MCF 10A (cell line): ENCODE data around the gene NECTIN2. TPM values are rescaled to one million over a fixed set of nuclear protein-coding genes. Genes with fewer than 3 reads are reported as not detected.

Source experiments
- BruUV-seq: library from RNA; stranded (reverse); fragments of 400-500 nt; replicated peaks from 2 replicates; lab custom pipeline; 2021; lab: Mats Ljungman, UMichigan
- CTCF ChIA-PET: fragments of 300-600 bp; sonication (Branson Sonifier 250); formaldehyde crosslinking; extraction: SDS; loops from one replicate; lab custom pipeline; 2021; ENCODE audit warnings: antibody characterized with exemption, inconsistent platforms; lab: Yijun Ruan, JAX
- POLR2A ChIA-PET: fragments of 300-600, 350-650 bp; sonication (Branson Sonifier 250); formaldehyde crosslinking; extraction: SDS; loops from one replicate; lab custom pipeline; 2020; ENCODE audit warnings: antibody characterized with exemption, inconsistent platforms; lab: Yijun Ruan, JAX
- DNase-seq: peaks from one replicate; pipeline ENCODE4 v3.0.0-alpha.2; 2018; ENCODE audit not compliant: unreplicated experiment
- H3K27ac Mint-ChIP-seq: one replicate; pipeline ENCODE4 v1.8.0; 2022; ENCODE audit warnings: mild to moderate bottlenecking, low read depth, mixed read lengths; ENCODE audit not compliant: unreplicated experiment
- H3K27me3 Mint-ChIP-seq: one replicate; pipeline ENCODE4 v1.8.0; 2022; ENCODE audit warnings: mixed read lengths; ENCODE audit not compliant: insufficient read depth, unreplicated experiment
- H3K36me3 Mint-ChIP-seq: one replicate; pipeline ENCODE4 v1.8.0; 2022; ENCODE audit warnings: mild to moderate bottlenecking, moderate library complexity, mixed read lengths; ENCODE audit not compliant: insufficient read depth, unreplicated experiment
- H3K4me1 Mint-ChIP-seq: one replicate; pipeline ENCODE4 v1.8.0; 2022; ENCODE audit warnings: mixed read lengths; ENCODE audit not compliant: insufficient read depth, unreplicated experiment
- H3K4me3 Mint-ChIP-seq: one replicate; pipeline ENCODE4 v1.8.0; 2022; ENCODE audit warnings: mild to moderate bottlenecking, moderate library complexity, mixed read lengths; ENCODE audit not compliant: unreplicated experiment
- H3K9me3 Mint-ChIP-seq: one replicate; pipeline ENCODE4 v1.8.0; 2022; ENCODE audit warnings: mixed read lengths; ENCODE audit not compliant: unreplicated experiment
- intact Hi-C: fragments of 100-400 bp; cut with micrococcal nuclease; formaldehyde crosslinking; loops from 2 replicates; pipeline ENCODE4 v1.14.1; 2022
- total RNA-seq: library from RNA; stranded (reverse); gene quantifications from 2 replicates; pipeline ENCODE4 v1.2.3, GENCODE V29; 2022
- TF ChIP-seq, protein P1 (sequence below): fragments of 200-600 bp; IDR thresholded peaks from one replicate; pipeline ENCODE4 v1.8.0; 2022; ENCODE audit warnings: antibody characterized with exemption, mild to moderate bottlenecking; ENCODE audit not compliant: unreplicated experiment

The NECTIN2 gene
- total RNA-seq, 1 experiment from 2014 or later = 46.5 TPM

DNA sequence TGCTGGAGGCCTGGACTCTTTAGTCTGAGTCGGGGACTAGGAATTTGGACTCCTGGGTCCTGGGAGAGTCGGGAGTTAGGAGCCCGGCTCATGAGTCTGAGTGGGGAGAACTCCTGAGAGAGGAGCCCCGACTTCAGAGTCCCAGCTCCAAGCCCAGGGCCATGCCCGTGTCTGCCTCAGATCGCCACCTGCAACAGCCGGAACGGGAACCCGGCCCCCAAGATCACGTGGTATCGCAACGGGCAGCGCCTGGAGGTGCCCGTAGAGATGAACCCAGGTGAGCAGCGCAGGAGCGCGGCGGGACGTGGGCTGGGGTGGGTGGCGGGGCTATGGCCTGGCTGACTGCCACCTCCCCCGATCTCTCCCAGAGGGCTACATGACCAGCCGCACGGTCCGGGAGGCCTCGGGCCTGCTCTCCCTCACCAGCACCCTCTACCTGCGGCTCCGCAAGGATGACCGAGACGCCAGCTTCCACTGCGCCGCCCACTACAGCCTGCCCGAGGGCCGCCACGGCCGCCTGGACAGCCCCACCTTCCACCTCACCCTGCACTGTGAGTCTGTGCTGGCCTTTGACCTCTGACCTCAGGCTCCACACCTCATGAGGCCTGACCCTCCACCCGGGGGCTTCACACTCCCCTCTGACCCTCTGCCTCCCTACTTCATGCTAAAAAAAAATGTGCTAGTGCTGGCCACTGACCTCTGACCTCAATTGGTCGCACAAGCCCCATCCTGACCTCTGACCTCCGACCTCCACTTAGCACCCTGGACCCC, 32.8 kb upstream of the NECTIN2 start:
- intact Hi-C loops = no loop called here
- BruUV-seq = no TSS peak
- no peak overlapping the region for H3K4me3 Mint-ChIP-seq
- peaks cover 7% of the 10 kb centered on the region for H3K4me1 Mint-ChIP-seq
- TF ChIP-seq, protein P1, sequence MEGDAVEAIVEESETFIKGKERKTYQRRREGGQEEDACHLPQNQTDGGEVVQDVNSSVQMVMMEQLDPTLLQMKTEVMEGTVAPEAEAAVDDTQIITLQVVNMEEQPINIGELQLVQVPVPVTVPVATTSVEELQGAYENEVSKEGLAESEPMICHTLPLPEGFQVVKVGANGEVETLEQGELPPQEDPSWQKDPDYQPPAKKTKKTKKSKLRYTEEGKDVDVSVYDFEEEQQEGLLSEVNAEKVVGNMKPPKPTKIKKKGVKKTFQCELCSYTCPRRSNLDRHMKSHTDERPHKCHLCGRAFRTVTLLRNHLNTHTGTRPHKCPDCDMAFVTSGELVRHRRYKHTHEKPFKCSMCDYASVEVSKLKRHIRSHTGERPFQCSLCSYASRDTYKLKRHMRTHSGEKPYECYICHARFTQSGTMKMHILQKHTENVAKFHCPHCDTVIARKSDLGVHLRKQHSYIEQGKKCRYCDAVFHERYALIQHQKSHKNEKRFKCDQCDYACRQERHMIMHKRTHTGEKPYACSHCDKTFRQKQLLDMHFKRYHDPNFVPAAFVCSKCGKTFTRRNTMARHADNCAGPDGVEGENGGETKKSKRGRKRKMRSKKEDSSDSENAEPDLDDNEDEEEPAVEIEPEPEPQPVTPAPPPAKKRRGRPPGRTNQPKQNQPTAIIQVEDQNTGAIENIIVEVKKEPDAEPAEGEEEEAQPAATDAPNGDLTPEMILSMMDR = no peak
- ChIA-PET CTCF (interaction anchor here (0.6 kb wide), 1 partner anchor 97 kb away, joined by 3 read pairs; no protein-coding TSS in a partner anchor), POLR2A (interaction anchor here (0.6 kb wide), 1 partner anchor 61 kb away, joined by 3 read pairs; no protein-coding TSS in a partner anchor)
- no peak for DNase-seq
- no peak overlapping the region for H3K27ac Mint-ChIP-seq
- no peaks in the 10 kb centered on the region for H3K27me3 Mint-ChIP-seq
- no peaks in the 10 kb centered on the region for H3K9me3 Mint-ChIP-seq
- peaks cover 4% of the 10 kb centered on the region for H3K36me3 Mint-ChIP-seq

DNA sequence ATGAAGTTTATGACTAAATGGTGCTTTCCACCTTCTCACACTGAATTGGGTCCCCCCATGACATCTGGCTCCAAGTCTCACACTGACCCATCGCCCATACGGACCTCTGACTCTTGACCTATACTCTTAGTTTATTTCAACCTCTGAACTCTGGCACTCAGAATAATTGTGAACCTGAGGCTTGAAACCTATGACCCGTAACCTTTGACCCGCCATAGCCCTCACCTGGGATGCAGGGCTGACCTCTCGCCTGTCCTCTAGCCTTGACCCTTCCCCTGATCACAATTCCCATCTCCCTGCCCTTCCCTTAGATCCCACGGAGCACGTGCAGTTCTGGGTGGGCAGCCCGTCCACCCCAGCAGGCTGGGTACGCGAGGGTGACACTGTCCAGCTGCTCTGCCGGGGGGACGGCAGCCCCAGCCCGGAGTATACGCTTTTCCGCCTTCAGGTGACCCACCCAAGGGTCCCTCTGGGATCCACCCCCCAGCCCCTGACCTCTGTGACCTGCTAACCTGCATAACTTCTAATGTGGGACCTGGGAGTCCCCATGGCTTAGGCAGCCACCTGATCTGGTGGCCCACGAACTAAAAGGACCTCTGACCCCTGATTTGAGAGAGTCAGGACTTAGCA, 32.1 kb upstream of the NECTIN2 start:
- TF ChIP-seq, protein P1 = no peak
- Mint-ChIP-seq H3K27ac (no peak overlapping the region), H3K4me3 (no peak overlapping the region), H3K36me3 (peaks cover 4% of the 10 kb centered on the region), H3K4me1 (peaks cover 4% of the 10 kb centered on the region), H3K27me3 (no peaks in the 10 kb centered on the region), H3K9me3 (no peaks in the 10 kb centered on the region)
- ChIA-PET CTCF (interaction anchor here (0.6 kb wide), 2 partner anchors 30 to 97 kb away, joined by 3 read pairs; no protein-coding TSS in a partner anchor), POLR2A (no interaction called here)
- intact Hi-C loops = no loop called here
- BruUV-seq = no TSS peak
- DNase-seq = no peak

DNA sequence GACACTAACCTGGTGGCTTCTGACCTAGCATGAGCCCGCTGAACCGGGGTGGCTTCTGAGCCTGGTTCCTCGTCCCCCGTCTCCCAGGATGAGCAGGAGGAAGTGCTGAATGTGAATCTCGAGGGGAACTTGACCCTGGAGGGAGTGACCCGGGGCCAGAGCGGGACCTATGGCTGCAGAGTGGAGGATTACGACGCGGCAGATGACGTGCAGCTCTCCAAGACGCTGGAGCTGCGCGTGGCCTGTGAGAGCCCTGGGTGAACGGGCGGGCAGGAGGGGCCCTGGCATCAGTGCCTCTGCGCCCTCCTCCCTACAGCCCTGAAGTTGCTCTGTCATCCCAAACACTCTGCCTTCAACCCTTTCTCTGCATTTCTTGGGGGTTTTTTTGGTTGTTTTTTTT, 31.6 kb upstream of the NECTIN2 start:
- DNase-seq = no peak
- Mint-ChIP-seq H3K36me3 (peaks cover 4% of the 10 kb centered on the region), H3K27ac (no peak overlapping the region), H3K4me1 (peaks cover 4% of the 10 kb centered on the region), H3K27me3 (no peaks in the 10 kb centered on the region), H3K9me3 (no peaks in the 10 kb centered on the region), H3K4me3 (no peak overlapping the region)
- intact Hi-C loops = no loop called here
- ChIA-PET CTCF (interaction anchor here (0.6 kb wide), 1 partner anchor 30 kb away, joined by 3 read pairs; no protein-coding TSS in a partner anchor), POLR2A (no interaction called here)
- TF ChIP-seq, protein P1 = no peak
- no TSS peak for BruUV-seq

DNA sequence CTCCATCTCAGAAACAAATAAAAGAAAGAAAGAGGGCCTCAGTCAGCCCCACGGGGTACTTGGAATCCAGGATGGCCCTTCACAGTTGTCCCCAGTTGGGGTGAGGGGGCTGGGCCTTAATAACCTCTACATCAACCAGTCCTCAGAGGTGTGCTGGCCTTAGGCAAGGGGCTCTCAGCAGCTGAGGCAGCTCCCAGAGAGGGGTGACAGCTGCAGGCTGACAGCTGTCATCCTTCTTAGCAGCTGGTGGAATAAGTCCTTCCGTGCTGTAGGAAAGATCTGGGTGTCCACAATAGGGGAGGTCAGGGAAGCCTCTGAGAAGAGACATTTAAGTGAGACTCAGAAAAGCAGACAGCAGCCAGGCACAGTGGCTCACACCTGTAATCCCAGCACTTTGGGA, 29.8 kb upstream of the NECTIN2 start:
- no peaks in the 10 kb centered on the region for H3K9me3 Mint-ChIP-seq
- no TSS peak for BruUV-seq
- no peak overlapping the region for H3K4me3 Mint-ChIP-seq
- TF ChIP-seq, protein P1 = no peak
- no peaks in the 10 kb centered on the region for H3K27me3 Mint-ChIP-seq
- CTCF ChIA-PET = interaction anchor here (0.6 kb wide), 1 partner anchor 18 kb away, joined by 3 read pairs; no protein-coding TSS in a partner anchor
- intact Hi-C loops = no loop called here
- H3K4me1 Mint-ChIP-seq = no peaks in the 10 kb centered on the region
- peaks cover 4% of the 10 kb centered on the region for H3K36me3 Mint-ChIP-seq
- POLR2A ChIA-PET = no interaction called here
- no peak for DNase-seq
- H3K27ac Mint-ChIP-seq = no peak overlapping the region
